Mucosa of gallbladder (tissue), 1 donor: ENCODE data around the gene FDXR. TPM values are rescaled to one million over a fixed set of nuclear protein-coding genes. Genes with fewer than 3 reads are reported as not detected.
A peak's percentile ranks its signal among the peaks of the same experiment; 100 is the strongest.

Experiments used
- DNase-seq: peaks from one replicate; pipeline ENCODE4 v3.0.0-alpha.2; 2020; ENCODE audit warnings: low spot score
- total RNA-seq: library from RNA; stranded (reverse); gene quantifications from one replicate; pipeline ENCODE4 v1.2.1, GENCODE V29; 2021
- donor health status: DM: no; HTN: no; CAD: no.

Gene FDXR
- total RNA-seq, 1 donor from 2014 or later, result 9.3 TPM

- DNase-seq, result no peak
Measured at GRCh38 chr17:74900208-74900607, 27.4 kb upstream of the FDXR start.

DNA sequence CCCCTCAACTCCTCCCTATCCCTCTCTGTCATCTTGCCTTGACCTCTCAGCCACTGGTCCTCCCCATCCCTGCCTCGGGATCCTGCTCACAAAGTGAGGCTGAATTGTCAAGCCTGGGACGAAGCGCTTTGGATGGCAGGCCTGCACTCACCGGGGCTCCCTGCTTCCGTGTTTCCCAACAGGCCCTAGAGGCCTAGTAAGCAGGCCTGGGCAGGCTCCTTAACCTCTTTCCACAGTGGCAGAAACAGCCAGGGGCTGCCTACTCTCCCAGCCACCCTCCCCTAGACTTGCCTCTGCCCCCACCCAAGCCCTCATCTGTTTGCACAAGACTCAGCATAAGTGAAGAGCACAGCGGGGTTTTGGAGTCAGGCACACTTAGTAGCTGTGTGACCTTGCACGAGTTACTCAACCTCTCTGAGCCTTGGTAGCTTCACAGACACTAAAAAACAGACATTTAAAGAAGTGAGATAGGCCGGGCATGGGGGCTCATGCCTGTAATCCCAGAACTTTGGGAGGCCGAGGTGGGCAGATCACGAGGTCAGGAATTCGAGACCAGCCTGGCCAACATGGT is 25.7 kb upstream of the FDXR start:
- no peak for DNase-seq

GRCh38 chr17:74893936-74894671 is 21.3 kb upstream of the FDXR start:
- DNase-seq, result no peak

- no peak for DNase-seq
Measured at GRCh38 chr17:74892974-74893911, 20.4 kb upstream of the FDXR start, which contains the start of gene FADS6. Gene FADS6 (minus strand): TSS chr17:74893633. CDS start chr17:74893595, 38 bp downstream.

DNA sequence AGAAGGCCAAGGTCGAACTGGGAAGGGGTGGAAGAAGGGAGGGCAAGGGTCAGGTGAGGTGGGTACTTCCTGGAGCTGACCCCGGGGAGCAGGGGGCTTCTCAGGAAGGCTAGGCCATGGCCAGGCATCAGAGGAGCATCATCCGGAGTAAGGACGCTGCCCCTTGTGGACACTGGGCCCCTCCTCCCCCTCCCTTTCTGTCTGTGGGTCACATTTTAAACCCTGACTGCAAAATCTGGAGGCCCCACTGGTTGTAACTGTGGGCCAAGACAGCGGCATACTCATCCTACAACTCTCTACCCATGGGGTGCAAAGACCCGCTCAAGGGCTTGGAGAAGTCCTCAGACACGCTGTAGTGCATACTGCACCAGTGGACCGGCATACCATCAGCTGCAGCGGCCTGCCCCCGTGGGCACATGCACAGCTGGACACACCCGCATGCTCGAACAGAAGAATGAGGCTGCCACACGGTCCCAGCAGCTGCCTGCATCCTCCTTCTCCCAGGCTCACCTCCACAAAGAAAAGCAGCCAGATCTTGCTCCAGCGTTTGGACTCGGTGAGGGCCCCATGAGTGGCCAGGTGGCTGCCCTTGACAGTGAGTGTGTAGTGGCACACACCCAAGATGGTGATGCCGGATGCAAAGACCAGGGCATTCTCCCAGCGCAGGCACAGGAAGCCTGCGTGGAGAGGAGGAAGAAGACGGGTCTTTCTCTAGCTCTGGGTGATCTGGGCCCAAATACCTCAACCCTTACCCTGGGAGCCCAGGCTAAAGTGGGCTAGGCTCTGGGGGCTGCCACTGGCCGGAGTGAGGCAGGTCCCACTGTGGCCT is 19.4 kb upstream of the FDXR start:
- no peak for DNase-seq

DNA sequence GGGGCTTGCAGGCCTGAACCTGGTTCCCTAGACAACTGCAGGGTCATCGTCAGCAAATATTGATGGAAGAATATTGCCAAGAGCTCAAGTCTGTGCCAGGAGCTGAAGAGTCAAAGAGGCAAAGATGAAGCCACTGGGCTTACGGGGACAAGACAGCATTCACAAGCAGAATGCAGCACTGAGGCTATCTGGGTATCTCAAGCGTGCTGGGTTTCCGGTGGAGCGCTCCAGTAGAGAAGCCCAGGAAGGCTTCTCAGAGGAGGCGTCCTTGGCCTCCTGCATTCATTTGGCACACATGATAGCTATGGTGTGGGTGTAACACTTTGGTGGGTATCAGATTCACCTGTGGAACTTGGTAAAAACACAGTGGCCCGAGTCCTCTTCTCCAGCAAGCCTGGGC is 17.8 kb upstream of the FDXR start:
- no peak for DNase-seq

GRCh38 chr17:74888469-74888868 is 15.7 kb upstream of the FDXR start:
- no peak for DNase-seq

- no peak for DNase-seq
Measured at GRCh38 chr17:74883241-74883745, 10.5 kb upstream of the FDXR start.

GRCh38 chr17:74882517-74883240 is 9.9 kb upstream of the FDXR start:
- no peak for DNase-seq

- DNase-seq, result no peak
Measured at GRCh38 chr17:74881073-74881472, 8.3 kb upstream of the FDXR start.

DNA sequence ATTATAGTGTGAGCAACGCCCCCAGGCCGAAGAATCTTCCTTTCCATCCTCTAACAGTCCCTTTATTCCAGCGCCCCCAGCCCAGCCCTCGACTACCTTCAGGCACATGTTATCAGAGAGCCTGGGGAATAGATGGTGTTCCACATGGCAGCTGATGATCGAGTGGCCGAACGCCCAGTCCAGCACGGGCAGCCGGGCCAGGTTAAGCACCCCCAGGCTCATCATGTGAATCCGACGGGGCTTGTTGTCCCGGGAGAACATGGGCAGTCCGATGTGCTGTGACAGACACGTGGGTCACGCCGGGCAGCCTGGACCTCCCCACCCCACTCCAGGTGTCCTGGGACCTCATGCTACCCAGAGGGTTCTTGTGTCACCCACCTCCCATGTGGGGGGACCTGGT is 6.5 kb upstream of the FDXR start:
- DNase-seq, result no peak

DNA sequence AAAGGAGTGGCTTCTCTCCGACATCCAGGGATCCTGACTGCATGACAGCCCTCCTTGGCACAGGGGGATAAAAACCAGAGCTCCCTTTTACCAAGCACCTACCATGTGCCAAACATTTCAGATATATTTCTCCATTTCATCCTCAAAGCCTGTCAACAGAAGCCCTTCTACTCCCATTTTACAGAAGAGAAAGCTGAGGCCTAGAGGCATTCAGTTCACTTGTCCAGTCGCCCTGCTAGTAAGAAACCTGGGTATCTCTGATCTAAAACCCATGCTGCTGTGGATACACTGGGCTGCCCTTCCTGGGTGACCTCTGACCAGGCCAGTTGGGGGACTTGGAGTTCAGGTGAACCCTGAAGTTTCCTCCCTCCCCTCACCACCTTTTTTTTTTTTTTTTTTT is 5.9 kb upstream of the FDXR start:
- DNase-seq, result no peak

- peak; percentile 73 for DNase-seq
Measured at GRCh38 chr17:74877592-74878548, 5.1 kb upstream of the FDXR start.

- no peak for DNase-seq
Measured at GRCh38 chr17:74875977-74876593, 3.3 kb upstream of the FDXR start.

DNA sequence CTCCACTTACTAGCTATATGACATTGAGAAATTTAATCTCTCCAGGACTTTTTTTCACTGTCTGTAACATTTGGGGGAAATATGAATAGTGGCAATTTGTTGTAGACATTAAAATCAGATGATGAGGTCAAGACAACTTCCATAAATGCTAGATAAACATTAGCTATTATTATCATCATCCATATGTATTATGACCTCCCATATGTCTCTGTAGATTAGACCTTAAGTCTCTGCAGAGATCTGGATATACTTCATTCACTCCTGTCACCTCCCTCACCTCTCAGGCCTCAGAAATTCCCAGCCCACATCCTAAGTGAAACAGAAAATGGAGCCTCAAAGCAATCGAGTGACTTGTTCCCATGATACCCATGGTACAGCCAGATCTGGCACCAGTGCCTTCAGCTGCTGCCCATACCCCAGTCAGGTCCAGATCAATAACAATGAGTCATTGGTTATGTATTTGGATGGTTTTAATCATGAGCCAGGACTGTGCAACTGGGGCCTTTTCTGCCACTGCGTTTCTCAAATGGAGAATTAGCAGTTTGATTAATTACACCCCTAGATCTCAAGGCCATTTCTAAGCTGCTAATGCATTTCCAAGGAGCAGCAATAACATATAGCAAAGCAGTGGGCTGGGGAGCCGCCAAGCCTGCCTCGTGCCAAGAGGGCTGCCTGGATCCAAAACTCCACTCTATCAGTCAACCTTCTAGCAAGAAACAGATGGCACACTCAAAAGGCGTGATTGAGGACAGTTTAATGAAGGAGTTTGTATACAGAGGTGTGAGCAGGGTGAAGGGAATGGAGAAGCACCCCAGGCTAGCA is 2.6 kb upstream of the FDXR start:
- DNase-seq, result peak; percentile 58

GRCh38 chr17:74874615-74875037 is 1.8 kb upstream of the FDXR start:
- DNase-seq, result no peak

- no peak for DNase-seq
Measured at GRCh38 chr17:74873874-74874614, 1.2 kb upstream of the FDXR start.
